IMR-90 (cell line): ENCODE measurements around the gene RIT1. TPM values are rescaled to one million over a fixed set of nuclear protein-coding genes. Genes with fewer than 3 reads are reported as not detected.

Source experiments
- ATAC-seq: fragments of 200-7000 bp; cut with Tn5 transposase; 2 replicates; pipeline ENCODE4 v1.9.1; 2020; ENCODE audit warnings: low read depth, mild to moderate bottlenecking, moderate library complexity
- BruUV-seq: library from RNA; stranded (reverse); fragments of 400-500 nt; replicated peaks from 2 replicates; lab custom pipeline; 2021; lab: Mats Ljungman, UMichigan
- CTCF ChIA-PET: fragments of 300-600 bp; formaldehyde crosslinking; extraction: SDS; loops from one replicate; lab custom pipeline; 2021; ENCODE audit warnings: antibody characterized with exemption; lab: Yijun Ruan, JAX
- POLR2A ChIA-PET: fragments of 300-600 bp; sonication (Branson Sonifier 250); formaldehyde crosslinking; loops from one replicate; lab custom pipeline; 2022; ENCODE audit warnings: antibody characterized with exemption; ENCODE audit not compliant: unreplicated experiment; lab: Charles Lee
- DNase-seq: peaks from one replicate; pipeline ENCODE4 v3.0.0; 2013
- H2AFZ ChIP-seq: replicated peaks from 2 replicates; pipeline ENCODE3; 2013; ENCODE audit warnings: low read length, mild to moderate bottlenecking; ENCODE audit not compliant: poor library complexity
- H2AK5ac ChIP-seq: 2 replicates; pipeline ENCODE4 v1.6.1; 2013; ENCODE audit warnings: low read depth, low read length, inconsistent platforms
- H2AK9ac ChIP-seq: replicated peaks from 2 replicates; pipeline ENCODE3; 2013; ENCODE audit warnings: mild to moderate bottlenecking, low read depth, low read length, moderate library complexity; ENCODE audit not compliant: poor library complexity
- H2BK120ac ChIP-seq: 2 replicates; pipeline ENCODE4 v1.6.1; 2013; ENCODE audit warnings: low read depth, low read length, inconsistent platforms
- H2BK15ac ChIP-seq: 3 replicates; pipeline ENCODE4 v1.6.1; 2013; ENCODE audit warnings: low read depth, low read length, inconsistent platforms
- H2BK20ac ChIP-seq: 2 replicates; pipeline ENCODE4 v1.6.1; 2013; ENCODE audit warnings: low read depth, mild to moderate bottlenecking, inconsistent platforms, low read length, moderate library complexity
- H2BK5ac ChIP-seq: 2 replicates; pipeline ENCODE4 v1.6.1; 2013; ENCODE audit warnings: mild to moderate bottlenecking, low read depth, low read length, inconsistent platforms; ENCODE audit not compliant: poor library complexity, severe bottlenecking
- H3K14ac ChIP-seq: replicated peaks from 2 replicates; pipeline ENCODE4 v1.6.1; 2013; ENCODE audit warnings: low read depth, low read length, inconsistent platforms
- H3K18ac ChIP-seq: 2 replicates; pipeline ENCODE4 v1.6.1; 2013; ENCODE audit warnings: low read depth, low read length, control low read depth
- H3K23ac ChIP-seq: 2 replicates; pipeline ENCODE4 v1.6.1; 2013; ENCODE audit warnings: low read depth, low read length, inconsistent platforms
- H3K27ac ChIP-seq: 2 replicates; pipeline ENCODE4 v1.5.1; 2013; ENCODE audit warnings: mild to moderate bottlenecking, control low read depth, low read length; ENCODE audit not compliant: insufficient read depth
- H3K27me3 ChIP-seq: 2 replicates; pipeline ENCODE4 v1.6.1; 2013; ENCODE audit warnings: low read length; ENCODE audit not compliant: control insufficient read depth, insufficient read depth
- H3K36me3 ChIP-seq: 2 replicates; pipeline ENCODE4 v1.6.1; 2013; ENCODE audit warnings: low read length, mixed read lengths; ENCODE audit not compliant: control insufficient read depth, insufficient read depth
- H3K4ac ChIP-seq: 2 replicates; pipeline ENCODE4 v1.6.1; 2013; ENCODE audit warnings: low read depth, low read length, inconsistent platforms
- H3K4me1 ChIP-seq: 2 replicates; pipeline ENCODE4 v1.6.1; 2013; ENCODE audit warnings: low read length, mixed read lengths; ENCODE audit not compliant: control insufficient read depth, insufficient read depth
- H3K4me2 ChIP-seq: 2 replicates; pipeline ENCODE4 v1.6.1; 2013; ENCODE audit warnings: low read depth, mild to moderate bottlenecking, control low read depth, low read length, moderate library complexity
- H3K4me3 ChIP-seq: 2 replicates; pipeline ENCODE4 v1.5.1; 2013; ENCODE audit warnings: low read depth, mild to moderate bottlenecking, control low read depth, low read length, moderate library complexity; ENCODE audit not compliant: insufficient read depth
- H3K56ac ChIP-seq: 2 replicates; pipeline ENCODE4 v1.6.1; 2013; ENCODE audit warnings: low read length, inconsistent platforms; ENCODE audit not compliant: insufficient read depth; ENCODE audit errors: extremely low read depth
- H3K79me1 ChIP-seq, 2 experiments: 2 replicates each; pipeline ENCODE4 v1.6.1; 2013; ENCODE audit warnings: low read length in 2 of 2, inconsistent platforms in 1 of 2, low read depth in 1 of 2
- H3K9ac ChIP-seq: 2 replicates; pipeline ENCODE4 v1.6.1; 2013; ENCODE audit warnings: low read depth, low read length, control low read depth
- H3K9me1 ChIP-seq: 2 replicates; pipeline ENCODE4 v1.6.1; 2013; ENCODE audit warnings: low read length, inconsistent platforms; ENCODE audit not compliant: insufficient read depth
- H3K9me3 ChIP-seq: 2 replicates; pipeline ENCODE4 v1.6.1; 2013; ENCODE audit warnings: low read length; ENCODE audit not compliant: control insufficient read depth, insufficient read depth
- H4K20me1 ChIP-seq: 2 replicates; pipeline ENCODE4 v1.6.1; 2013; ENCODE audit warnings: low read length, inconsistent platforms; ENCODE audit not compliant: insufficient read depth
- H4K5ac ChIP-seq: 2 replicates; pipeline ENCODE4 v1.6.1; 2013; ENCODE audit warnings: mild to moderate bottlenecking, low read depth, low read length, control low read depth
- H4K8ac ChIP-seq, 2 experiments: 2 replicates each; pipeline ENCODE4 v1.6.1; 2013; ENCODE audit warnings: low read depth in 2 of 2, low read length in 2 of 2, control low read depth in 1 of 2, inconsistent platforms in 1 of 2
- H4K91ac ChIP-seq: 2 replicates; pipeline ENCODE4 v1.6.1; 2013; ENCODE audit warnings: low read depth, low read length, inconsistent platforms; ENCODE audit not compliant: insufficient read depth
- BHLHE40 ChIP-seq: fragments of 150-350 bp; IDR thresholded peaks from 2 replicates; pipeline ENCODE4 v1.6.1; 2016; ENCODE audit warnings: mild to moderate bottlenecking, low read depth, low read length
- CEBPB ChIP-seq: IDR thresholded peaks from 2 replicates; pipeline ENCODE4 v1.6.1; 2012; ENCODE audit warnings: low read depth, low read length, improper control_type of control experiment
- CHD1 ChIP-seq: IDR thresholded peaks from 2 replicates; pipeline ENCODE4 v1.6.1; 2012; ENCODE audit warnings: low read depth, low read length, improper control_type of control experiment
- FOS ChIP-seq: fragments of 150-350 bp; IDR thresholded peaks from 2 replicates; pipeline ENCODE4 v1.6.1; 2016; ENCODE audit warnings: low read depth, low read length
- MAFK ChIP-seq: IDR thresholded peaks from 2 replicates; pipeline ENCODE4 v1.6.1; 2012; ENCODE audit warnings: low read depth, low read length, improper control_type of control experiment
- MAZ ChIP-seq: IDR thresholded peaks from 2 replicates; pipeline ENCODE4 v1.6.1; 2012; ENCODE audit warnings: low read depth, mild to moderate bottlenecking, low read length, improper control_type of control experiment, moderate library complexity, borderline replicate concordance
- MXI1 ChIP-seq: IDR thresholded peaks from 2 replicates; pipeline ENCODE4 v1.6.1; 2012; ENCODE audit warnings: low read depth, mild to moderate bottlenecking, low read length, moderate library complexity, borderline replicate concordance
- NFE2L2 ChIP-seq: fragments of 150-350 bp; IDR thresholded peaks from 2 replicates; pipeline ENCODE4 v1.6.1; 2016; ENCODE audit warnings: low read depth, mild to moderate bottlenecking, low read length
- POLR2A ChIP-seq: IDR thresholded peaks from 2 replicates; pipeline ENCODE4 v1.6.1; 2012; ENCODE audit warnings: mild to moderate bottlenecking, low read depth, low read length
- RCOR1 ChIP-seq: IDR thresholded peaks from 2 replicates; pipeline ENCODE4 v1.6.1; 2012; ENCODE audit warnings: mild to moderate bottlenecking, low read length, improper control_type of control experiment; ENCODE audit not compliant: insufficient replicate concordance
- RFX5 ChIP-seq: IDR thresholded peaks from 2 replicates; pipeline ENCODE4 v1.8.0; 2012; ENCODE audit warnings: low read depth, mild to moderate bottlenecking, low read length, moderate library complexity
- WGBS, 2 experiments: methylation state at CpG; one replicate each; pipeline versions ENCODE4 v1.1.5 to v1.1.7; 2013; ENCODE audit warnings: missing lambda C conversion rate in 2 of 2; ENCODE audit not compliant: insufficient read length in 1 of 2; ENCODE audit errors: extremely low coverage in 2 of 2; 5-methylcytosine and 5-hydroxymethylcytosine counted together
- dilution Hi-C: fragments of 300-500 bp; cut with HindIII; formaldehyde crosslinking; loops from one replicate; pipeline ENCODE4 v1.14.3; 2018; ENCODE audit warnings: low sequenced_read_pairs; ENCODE audit not compliant: unreplicated experiment
- in situ Hi-C: fragments of 300-500 bp; cut with MboI; formaldehyde crosslinking; loops from 3 replicates; pipeline ENCODE4 v1.14.3; 2019; ENCODE audit warnings: low sequenced_read_pairs, inconsistent platforms, mixed read lengths
- intact Hi-C: fragments of 100-400 bp; cut with micrococcal nuclease; formaldehyde crosslinking; loops from 2 replicates; pipeline ENCODE4 v1.10.0; 2022
- polyA plus RNA-seq, 3 experiments: library from polyadenylated mRNA; depleted of rRNA; stranded (reverse); fragments of >200 nt; gene quantifications; 2 replicates each; pipeline ENCODE4 v1.2.3, GENCODE V29; 2012; ENCODE audit warnings: low replicate concordance in 1 of 3
- total RNA-seq: library from RNA; depleted of rRNA; stranded (reverse); fragments of >200 nt; gene quantifications from 2 replicates; pipeline ENCODE4 v1.2.3, GENCODE V29; 2012
- TF ChIP-seq, protein P1 (sequence below): conservative IDR thresholded peaks from 2 replicates; pipeline ENCODE4 v1.5.1; 2012; ENCODE audit warnings: mild to moderate bottlenecking, low read depth, low read length, improper control_type of control experiment

Gene RIT1
- total and polyA plus RNA-seq, 2 of the 4 experiments (the other 2 are of a cell fraction): 29.6 to 46.8 TPM

DNA sequence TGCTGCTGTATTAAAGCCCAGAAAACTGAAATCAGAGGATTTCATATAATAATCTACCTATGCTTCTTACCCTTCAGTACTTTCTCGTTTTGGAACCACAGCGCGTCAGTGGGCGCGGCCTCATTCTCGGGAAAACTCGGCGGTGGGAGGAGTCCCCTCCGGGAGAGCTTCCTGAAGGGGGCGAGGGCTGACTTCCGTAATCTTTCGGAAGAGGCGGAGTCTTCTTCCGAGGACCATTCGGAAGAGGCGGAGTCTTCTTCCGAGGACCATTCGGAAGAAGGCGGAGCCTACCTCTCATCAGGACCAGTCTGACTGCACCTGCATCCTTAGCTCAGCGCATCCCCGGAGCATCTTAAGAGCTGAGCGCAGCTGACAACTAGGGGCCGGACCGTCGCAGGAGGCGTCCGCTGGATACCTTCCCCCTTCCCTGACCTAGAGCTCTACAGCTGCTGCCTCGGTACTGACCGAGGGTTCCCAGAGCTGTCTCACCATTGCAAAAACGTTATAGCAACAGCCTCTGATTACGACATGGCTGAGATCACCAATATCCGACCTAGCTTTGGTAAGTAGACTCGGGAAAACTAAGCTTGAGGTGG lies 51.8 kb downstream of the RIT1 start, which contains the start of gene SYT11:
Gene SYT11 (plus strand): TSS at position 334 of the 596 bp plus-strand sequence. CDS start 195 bp downstream, at position 529.
- Histone ChIP-seq H3K27me3 (no peaks in the 10 kb centered on the region), H2BK20ac (peak within 1 kb of the TSS; percentile 28; the same call in 1 of the 2 replicates), H3K79me1 (peaks cover 9 to 64% of the 10 kb centered on the region in 2 experiments), H3K14ac (peak within 1 kb of the TSS; percentile 90), H3K4me1 (no peaks in the 10 kb centered on the region; the same call in 1 of the 2 replicates), H4K8ac (peak within 1 kb of the TSS; percentile 93 to 95), H3K36me3 (peaks cover under 1% of the 10 kb centered on the region), H2AK9ac (peak within 1 kb of the TSS; percentile 99), H3K4me3 (peak within 1 kb of the TSS; percentile 50), H2BK120ac (peak within 1 kb of the TSS; percentile 57), H3K4ac (peak within 1 kb of the TSS; percentile 80), H3K18ac (peak within 1 kb of the TSS; percentile 81), H3K56ac (peak within 1 kb of the TSS; percentile 79), H4K20me1 (no peaks in the 10 kb centered on the region), H4K91ac (peak within 1 kb of the TSS; percentile 88), H3K9me3 (no peaks in the 10 kb centered on the region), H2AK5ac (peak within 1 kb of the TSS; percentile 91), H3K23ac (peak within 1 kb of the TSS; percentile 90), H2BK15ac (peak within 1 kb of the TSS; percentile 7; the same call in 1 of the 3 replicates), H3K9ac (peak within 1 kb of the TSS; percentile 83), H2BK5ac (peak within 1 kb of the TSS; percentile 92), H3K27ac (peak within 1 kb of the TSS; percentile 95), H3K9me1 (peaks cover 10% of the 10 kb centered on the region), H3K4me2 (peak within 1 kb of the TSS; percentile 82), H2AFZ (peak within 1 kb of the TSS; percentile 91), H4K5ac (peak within 1 kb of the TSS; percentile 95)
- WGBS, 2 experiments: 3% methylated on average over 18 of the region's 33 CpGs; no CpG with 5 or more reads in 1 of the 2 experiments
- POLR2A ChIA-PET: interaction anchor here (1.0 kb wide), 1 partner anchor 10 kb away, joined by 4 read pairs; no protein-coding TSS in a partner anchor
- CTCF ChIA-PET: no interaction called here
- BruUV-seq: no TSS peak
- intact Hi-C loops (no loop called here), in situ Hi-C loops (no loop called here), dilution Hi-C loops (no loop called here)
- peak; percentile 94 for DNase-seq
- TF ChIP-seq RFX5 (no peak), MXI1 (no peak), MAZ (peak; percentile 44; the same call in 1 of the 2 replicates), POLR2A (no peak), CEBPB (peak; percentile 77), BHLHE40 (no peak), CHD1 (no peak), RCOR1 (peak; percentile 91), MAFK (no peak), NFE2L2 (no peak), FOS (no peak)
- TF ChIP-seq, protein P1, sequence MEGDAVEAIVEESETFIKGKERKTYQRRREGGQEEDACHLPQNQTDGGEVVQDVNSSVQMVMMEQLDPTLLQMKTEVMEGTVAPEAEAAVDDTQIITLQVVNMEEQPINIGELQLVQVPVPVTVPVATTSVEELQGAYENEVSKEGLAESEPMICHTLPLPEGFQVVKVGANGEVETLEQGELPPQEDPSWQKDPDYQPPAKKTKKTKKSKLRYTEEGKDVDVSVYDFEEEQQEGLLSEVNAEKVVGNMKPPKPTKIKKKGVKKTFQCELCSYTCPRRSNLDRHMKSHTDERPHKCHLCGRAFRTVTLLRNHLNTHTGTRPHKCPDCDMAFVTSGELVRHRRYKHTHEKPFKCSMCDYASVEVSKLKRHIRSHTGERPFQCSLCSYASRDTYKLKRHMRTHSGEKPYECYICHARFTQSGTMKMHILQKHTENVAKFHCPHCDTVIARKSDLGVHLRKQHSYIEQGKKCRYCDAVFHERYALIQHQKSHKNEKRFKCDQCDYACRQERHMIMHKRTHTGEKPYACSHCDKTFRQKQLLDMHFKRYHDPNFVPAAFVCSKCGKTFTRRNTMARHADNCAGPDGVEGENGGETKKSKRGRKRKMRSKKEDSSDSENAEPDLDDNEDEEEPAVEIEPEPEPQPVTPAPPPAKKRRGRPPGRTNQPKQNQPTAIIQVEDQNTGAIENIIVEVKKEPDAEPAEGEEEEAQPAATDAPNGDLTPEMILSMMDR: no peak
- ATAC-seq: peak; percentile 87
